Transverse colon (tissue), 4 donors: ENCODE measurements around the gene RAC2. TPM values are rescaled to one million over a fixed set of nuclear protein-coding genes. Genes with fewer than 3 reads are reported as not detected.
"Not testable (repeated sequence)": the region's sequence is repeated elsewhere in the genome, so short reads cannot be mapped to it uniquely, and the experiment has no call there.

ENCODE experiments used
- DNase-seq: peaks from one replicate; pipeline ENCODE4 v3.0.0-alpha.2; 2019
- H3K27ac ChIP-seq, 4 donors: fragments of 200-600 bp; sonication (generic); 2 replicates each; pipeline ENCODE4 v1.5.1; 2016 to 2018; ENCODE audit warnings: inconsistent platforms in 4 of 4
- H3K27me3 ChIP-seq: fragments of 200-600 bp; sonication (generic); 2 replicates; pipeline ENCODE4 v1.5.1; 2017; ENCODE audit warnings: inconsistent platforms
- H3K36me3 ChIP-seq, 4 donors: fragments of 200-600 bp; sonication (generic); 2 replicates each; pipeline ENCODE4 v1.5.1; 2017 to 2019; ENCODE audit warnings: inconsistent platforms in 4 of 4
- H3K4me1 ChIP-seq, 4 donors: fragments of 200-600 bp; sonication (generic); 2 replicates each; pipeline ENCODE4 v1.5.1; 2017 to 2020; ENCODE audit warnings: inconsistent platforms in 4 of 4
- H3K4me3 ChIP-seq, 4 donors: fragments of 200-600 bp; sonication (generic); 1 replicate in 1 of 4; 2 replicates in 3 of 4; pipeline versions ENCODE4 v1.5.1 to v1.6.1; 2017 to 2019; ENCODE audit warnings: inconsistent platforms in 4 of 4
- H3K9me3 ChIP-seq, 2 donors: fragments of 200-600 bp; sonication (generic); 2 replicates each; pipeline ENCODE4 v1.5.1; 2017 to 2019; ENCODE audit warnings: inconsistent platforms in 2 of 2
- EP300 ChIP-seq: sonication (generic); formaldehyde crosslinking; IDR thresholded peaks from one replicate; pipeline ENCODE4 v1.6.1; 2017; ENCODE audit warnings: antibody characterized with exemption, low read depth
- POLR2A ChIP-seq: fragments of 450-650 bp; IDR thresholded peaks from one replicate; pipeline ENCODE4 v1.6.1; 2016; ENCODE audit warnings: antibody characterized with exemption, mild to moderate bottlenecking, moderate library complexity
- POLR2AphosphoS5 ChIP-seq, 3 donors: sonication (generic); formaldehyde crosslinking; IDR thresholded peaks; one replicate each; pipeline ENCODE4 v1.6.1; 2016; ENCODE audit warnings: antibody characterized with exemption in 3 of 3
- WGBS, 2 donors: methylation state at CpG; one replicate each; pipeline ENCODE4 v1.1.5; 2018; ENCODE audit warnings: low coverage in 1 of 2; 5-methylcytosine and 5-hydroxymethylcytosine counted together
- in situ Hi-C, 4 donors: fragments of 200-750 bp; cut with MboI; loops; one replicate each; pipeline versions ENCODE4 v1.15.0 to v1.15.1; 2017; ENCODE audit warnings: low sequenced_read_pairs in 3 of 4, low pct_ligation_motif_present in 1 of 4, low pct_unique_long_range_greater_than_20kb in 1 of 4
- intact Hi-C: fragments of 100-400 bp; cut with DNase I; formaldehyde crosslinking; loops from one replicate; pipeline ENCODE4 v1.15.1; 2023; ENCODE audit warnings: low total_unique reads
- total RNA-seq, 4 donors: library from RNA; depleted of rRNA; stranded (reverse); fragments of >200 nt; gene quantifications; one replicate each; pipeline ENCODE4 v1.1.0, GENCODE V29; 2016
- TF ChIP-seq, protein P1 (sequence below), 5 experiments: fragments of 200-600 bp in 3 of 5; fragments of 450-650 bp in 2 of 5; sonication (generic) in 3 of 5; IDR thresholded peaks; 1 replicate in 2 of 5; 2 replicates in 3 of 5; pipeline ENCODE4 v1.5.1; 2016 to 2017; ENCODE audit warnings: antibody characterized with exemption in 5 of 5, inconsistent platforms in 3 of 5, mild to moderate bottlenecking in 2 of 5, moderate library complexity in 1 of 5

The RAC2 gene
- total RNA-seq, 4 donors from 2014 or later, result 5.2 to 36.3 (median 24.0) TPM

DNA sequence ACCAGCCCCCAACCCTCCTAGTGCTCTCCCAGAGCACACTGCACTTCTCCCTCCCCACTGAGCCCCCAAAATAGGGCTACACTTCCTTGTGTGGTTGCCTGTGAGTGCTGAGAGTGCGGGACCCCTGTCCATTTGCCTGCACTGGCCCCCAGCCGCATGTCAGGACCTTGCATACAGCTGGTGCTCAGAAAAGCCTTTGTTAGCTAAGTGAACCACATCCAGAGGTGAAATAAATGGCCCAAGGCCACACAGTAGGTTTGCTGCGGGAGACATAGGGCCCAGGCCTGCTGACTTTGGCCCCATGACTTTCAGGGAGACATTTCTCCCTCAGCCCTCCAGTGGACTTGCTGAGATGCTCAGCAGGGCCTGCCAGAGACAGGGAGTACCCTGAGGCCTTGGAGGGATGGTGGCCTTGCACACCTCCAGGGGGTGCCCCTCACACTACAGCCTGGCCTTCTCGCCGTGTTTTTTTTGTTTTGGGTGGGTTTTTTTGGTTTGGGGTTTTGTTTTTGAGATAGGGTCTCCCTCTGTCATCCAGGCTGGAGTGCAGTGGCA, 42.0 kb downstream of the RAC2 start:
- TF ChIP-seq, protein P1, sequence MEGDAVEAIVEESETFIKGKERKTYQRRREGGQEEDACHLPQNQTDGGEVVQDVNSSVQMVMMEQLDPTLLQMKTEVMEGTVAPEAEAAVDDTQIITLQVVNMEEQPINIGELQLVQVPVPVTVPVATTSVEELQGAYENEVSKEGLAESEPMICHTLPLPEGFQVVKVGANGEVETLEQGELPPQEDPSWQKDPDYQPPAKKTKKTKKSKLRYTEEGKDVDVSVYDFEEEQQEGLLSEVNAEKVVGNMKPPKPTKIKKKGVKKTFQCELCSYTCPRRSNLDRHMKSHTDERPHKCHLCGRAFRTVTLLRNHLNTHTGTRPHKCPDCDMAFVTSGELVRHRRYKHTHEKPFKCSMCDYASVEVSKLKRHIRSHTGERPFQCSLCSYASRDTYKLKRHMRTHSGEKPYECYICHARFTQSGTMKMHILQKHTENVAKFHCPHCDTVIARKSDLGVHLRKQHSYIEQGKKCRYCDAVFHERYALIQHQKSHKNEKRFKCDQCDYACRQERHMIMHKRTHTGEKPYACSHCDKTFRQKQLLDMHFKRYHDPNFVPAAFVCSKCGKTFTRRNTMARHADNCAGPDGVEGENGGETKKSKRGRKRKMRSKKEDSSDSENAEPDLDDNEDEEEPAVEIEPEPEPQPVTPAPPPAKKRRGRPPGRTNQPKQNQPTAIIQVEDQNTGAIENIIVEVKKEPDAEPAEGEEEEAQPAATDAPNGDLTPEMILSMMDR (IDR thresholded peaks at IDR 0.05), result no peak
- TF ChIP-seq POLR2AphosphoS5 (IDR thresholded peaks at IDR 0.05) (no peak), POLR2A (no peak), EP300 (no peak)
- Histone ChIP-seq H3K9me3 (no peaks in the 10 kb centered on the region), H3K36me3 (no peaks in the 10 kb centered on the region), H3K4me3 (no peak overlapping the region), H3K27me3 (no peaks in the 10 kb centered on the region), H3K4me1 (peaks cover 11 to 20% (median 19%) of the 10 kb centered on the region in 4 donors), H3K27ac (no peak overlapping the region)
- intact Hi-C loops (loop anchor here (10.0 kb wide), 1 partner anchor 437 kb away; no protein-coding TSS in a partner anchor), in situ Hi-C loops (loop anchor here in 2 of 4 donors (10.0 to 25.0 kb wide), 2 partner anchors 127 to 415 kb away; partner anchors contain the start of gene IFT27 (in 1 of the 2))
- 71 to 94% methylated on average over 2 to 5 of the region's 5 CpGs for WGBS, 2 donors
- DNase-seq, result no peak

DNA sequence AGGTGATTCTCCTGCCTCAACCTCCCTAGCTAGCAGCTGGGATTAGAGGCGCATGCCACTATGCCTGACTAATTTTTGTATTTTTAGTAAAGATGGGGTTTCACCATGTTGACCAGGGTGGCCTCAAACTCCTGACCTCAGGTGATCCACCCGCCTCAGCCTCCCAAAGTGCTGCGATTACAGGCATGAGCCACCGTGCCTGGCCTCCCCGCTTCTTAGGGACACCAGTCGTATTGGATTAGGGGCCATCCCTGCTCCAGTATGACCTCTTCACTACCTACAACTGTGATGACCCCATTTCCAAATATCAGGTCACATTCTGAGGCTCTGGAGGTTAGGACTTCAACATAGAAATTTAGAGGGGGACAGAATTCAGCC, 42.6 kb downstream of the RAC2 start:
- WGBS, 2 donors, result 97% methylated on average over 6 of the region's 6 CpGs; no CpG with 5 or more reads in 1 of the 2 donors
- not testable (repeated sequence) for H3K27ac ChIP-seq, H3K9me3 ChIP-seq, DNase-seq, H3K36me3 ChIP-seq, H3K27me3 ChIP-seq, H3K4me3 ChIP-seq
- in situ Hi-C loops, result loop anchor here in 2 of 4 donors (10.0 to 25.0 kb wide), 2 partner anchors 127 to 414 kb away; partner anchors contain the start of gene IFT27 (in 1 of the 2)
- peaks cover 14 to 26% (median 26%) of the 10 kb centered on the region in 4 donors for H3K4me1 ChIP-seq
- intact Hi-C loops, result loop anchor here (10.0 kb wide), 1 partner anchor 437 kb away; no protein-coding TSS in a partner anchor

DNA sequence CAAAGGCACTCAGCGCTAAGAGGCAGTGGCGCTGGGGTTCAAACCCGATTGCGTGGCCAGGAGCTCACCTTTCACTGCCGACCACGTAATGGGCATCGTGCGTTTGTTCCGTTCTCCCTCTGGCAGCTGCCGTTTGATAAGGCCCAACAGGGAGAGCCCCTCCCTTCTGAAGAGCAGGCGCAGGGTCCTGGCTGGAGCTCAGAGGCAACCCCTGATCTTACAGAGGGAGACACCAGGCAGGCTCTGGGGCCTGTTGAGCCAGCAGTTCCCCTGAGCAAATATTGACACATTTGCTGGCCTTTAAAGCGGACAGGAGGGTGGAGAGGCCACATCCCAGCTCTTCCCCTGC, 44.3 kb downstream of the RAC2 start:
- Histone ChIP-seq H3K4me1 (peaks cover 21 to 34% (median 31%) of the 10 kb centered on the region in 4 donors), H3K4me3 (peak overlapping the region in 3 of 4 donors; percentile 20 to 66 (median 47)), H3K9me3 (no peaks in the 10 kb centered on the region), H3K27me3 (no peaks in the 10 kb centered on the region), H3K27ac (peak overlapping the region; percentile 94 to 100 (median 96)), H3K36me3 (no peaks in the 10 kb centered on the region)
- no peak for TF ChIP-seq EP300
- TF ChIP-seq, protein P1 (IDR thresholded peaks at IDR 0.05), result no peak
- TF ChIP-seq POLR2A, result no peak
- no peak for TF ChIP-seq POLR2AphosphoS5 (IDR thresholded peaks at IDR 0.05)
- WGBS, 2 donors, result 21% methylated on average over 12 of the region's 12 CpGs; no CpG with 5 or more reads in 1 of the 2 donors
- intact Hi-C loops, result loop anchor here (10.0 kb wide), 1 partner anchor 435 kb away; no protein-coding TSS in a partner anchor
- no peak for DNase-seq
- in situ Hi-C loops, result loop anchor here in 2 of 4 donors (10.0 to 25.0 kb wide), 2 partner anchors 125 to 412 kb away; partner anchors contain the start of gene IFT27 (in 1 of the 2)

DNA sequence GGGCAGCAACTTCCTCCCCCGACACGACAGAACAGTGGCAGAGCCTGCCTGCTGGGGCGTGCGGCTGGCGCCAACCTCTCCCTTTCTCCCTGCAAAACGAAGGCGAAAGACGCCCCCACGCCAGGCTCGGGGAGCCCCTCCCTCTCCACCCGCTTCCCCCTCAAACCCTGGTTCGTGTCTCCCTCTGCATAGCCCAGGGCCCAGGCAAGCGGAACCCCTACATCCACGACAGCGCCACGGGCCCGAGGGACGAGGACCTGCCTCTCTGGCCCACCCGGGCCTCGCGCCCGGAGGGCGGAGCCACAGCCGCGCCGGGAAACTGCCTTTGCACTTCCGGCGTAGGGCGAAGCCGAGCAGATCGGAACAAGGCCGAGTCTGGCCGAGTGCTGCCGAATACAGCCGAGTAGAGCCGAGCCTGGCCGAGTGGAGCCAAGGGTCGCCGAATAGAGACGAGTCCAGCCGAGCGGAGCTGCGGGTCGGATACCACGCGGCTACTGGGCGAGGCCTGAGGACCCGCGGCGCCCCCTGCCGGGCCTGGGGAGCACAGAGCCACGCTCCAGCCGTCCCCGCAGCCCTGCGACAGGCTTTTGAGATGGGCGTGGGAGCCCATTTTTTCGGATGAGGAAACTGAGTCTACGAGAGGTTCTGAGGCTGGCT, 44.8 kb downstream of the RAC2 start:
- Histone ChIP-seq H3K27me3 (no peaks in the 10 kb centered on the region), H3K27ac (peak overlapping the region; percentile 94 to 100 (median 96)), H3K4me3 (peak overlapping the region; percentile 47 to 83 (median 62)), H3K4me1 (peaks cover 21 to 34% (median 32%) of the 10 kb centered on the region in 4 donors), H3K36me3 (no peaks in the 10 kb centered on the region), H3K9me3 (no peaks in the 10 kb centered on the region)
- intact Hi-C loops (no loop called here), in situ Hi-C loops (no loop called here)
- TF ChIP-seq EP300, result no peak
- TF ChIP-seq POLR2AphosphoS5 (IDR thresholded peaks at IDR 0.05), result peak; percentile 99 to 100 (median 99)
- TF ChIP-seq POLR2A, result peak; percentile 99
- TF ChIP-seq, protein P1 (IDR thresholded peaks at IDR 0.05), result peak; percentile 77 to 97 (median 93)
- 0% methylated on average over 54 of the region's 58 CpGs; no CpG with 5 or more reads in 1 of the 2 donors for WGBS, 2 donors
- peak; percentile 100 for DNase-seq
